GM06990 (cell line): ENCODE measurements around the gene ANO4.

Experiments
- DNase-seq: peaks from one replicate; pipeline ENCODE4 v3.0.0-alpha.2; 2011; ENCODE audit not compliant: insufficient read length; ENCODE audit errors: extremely low read depth
- H3K27me3 ChIP-seq: replicated peaks from 2 replicates; pipeline ENCODE4 v1.6.0; 2011; ENCODE audit warnings: low read length; ENCODE audit not compliant: control insufficient read depth, insufficient read depth
- H3K36me3 ChIP-seq: 2 replicates; pipeline ENCODE4 v1.5.1; 2011; ENCODE audit warnings: low read length; ENCODE audit not compliant: control insufficient read depth, insufficient read depth
- H3K4me3 ChIP-seq: replicated peaks from 2 replicates; pipeline ENCODE4 v1.5.1; 2011; ENCODE audit warnings: low read depth, mild to moderate bottlenecking, control low read depth, low read length
- TF ChIP-seq, protein P1 (sequence below): IDR thresholded peaks from 2 replicates; pipeline ENCODE4 v1.5.1; 2011; ENCODE audit warnings: low read length, control low read depth, mild to moderate bottlenecking, inconsistent platforms; ENCODE audit not compliant: insufficient read depth, poor library complexity, severe bottlenecking

Gene ANO4

DNA sequence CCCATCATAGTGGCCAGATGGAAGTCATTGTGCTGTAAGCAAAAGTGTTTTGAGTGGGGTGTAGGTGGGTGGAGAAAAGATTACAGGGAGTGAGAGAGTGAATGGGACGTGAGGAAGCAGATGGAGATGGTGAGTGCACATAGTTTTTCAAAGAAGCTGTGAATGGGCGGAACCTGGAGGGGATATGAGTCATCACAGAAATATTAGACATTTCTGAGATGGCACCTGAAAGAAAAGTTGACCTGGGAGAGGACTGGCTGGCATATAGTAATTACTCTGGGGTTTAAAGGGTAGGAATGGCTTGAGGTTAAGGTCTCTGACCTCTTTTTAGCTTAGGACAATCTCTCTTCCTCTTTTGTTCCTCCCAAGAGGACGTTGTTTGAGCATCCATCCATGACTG lies 50.5 kb downstream of the ANO4 start:
- Histone ChIP-seq H3K36me3 (no peaks in the 10 kb centered on the region), H3K27me3 (no peaks in the 10 kb centered on the region), H3K4me3 (no peak overlapping the region)
- DNase-seq: no peak
- TF ChIP-seq, protein P1, sequence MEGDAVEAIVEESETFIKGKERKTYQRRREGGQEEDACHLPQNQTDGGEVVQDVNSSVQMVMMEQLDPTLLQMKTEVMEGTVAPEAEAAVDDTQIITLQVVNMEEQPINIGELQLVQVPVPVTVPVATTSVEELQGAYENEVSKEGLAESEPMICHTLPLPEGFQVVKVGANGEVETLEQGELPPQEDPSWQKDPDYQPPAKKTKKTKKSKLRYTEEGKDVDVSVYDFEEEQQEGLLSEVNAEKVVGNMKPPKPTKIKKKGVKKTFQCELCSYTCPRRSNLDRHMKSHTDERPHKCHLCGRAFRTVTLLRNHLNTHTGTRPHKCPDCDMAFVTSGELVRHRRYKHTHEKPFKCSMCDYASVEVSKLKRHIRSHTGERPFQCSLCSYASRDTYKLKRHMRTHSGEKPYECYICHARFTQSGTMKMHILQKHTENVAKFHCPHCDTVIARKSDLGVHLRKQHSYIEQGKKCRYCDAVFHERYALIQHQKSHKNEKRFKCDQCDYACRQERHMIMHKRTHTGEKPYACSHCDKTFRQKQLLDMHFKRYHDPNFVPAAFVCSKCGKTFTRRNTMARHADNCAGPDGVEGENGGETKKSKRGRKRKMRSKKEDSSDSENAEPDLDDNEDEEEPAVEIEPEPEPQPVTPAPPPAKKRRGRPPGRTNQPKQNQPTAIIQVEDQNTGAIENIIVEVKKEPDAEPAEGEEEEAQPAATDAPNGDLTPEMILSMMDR: no peak

DNA sequence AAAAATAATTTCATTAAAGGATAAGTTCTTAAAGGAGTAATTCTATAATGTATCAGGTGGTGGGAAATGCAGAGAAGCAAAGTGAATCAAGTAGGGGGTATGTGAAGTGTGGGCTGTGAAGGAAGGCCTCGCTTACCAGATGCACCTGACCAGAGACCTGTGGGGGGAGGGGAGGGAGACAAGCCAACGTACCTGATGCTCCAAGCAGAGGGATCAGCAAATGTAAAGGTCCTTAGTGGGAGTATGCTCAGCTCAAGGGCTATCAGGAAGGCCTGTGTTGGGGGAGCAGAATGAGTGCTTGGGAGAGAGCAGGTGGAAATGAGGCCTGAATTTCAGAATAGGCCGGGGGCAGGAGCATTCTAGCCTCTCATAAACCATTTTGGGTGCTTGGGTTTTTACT lies 57.1 kb downstream of the ANO4 start:
- Histone ChIP-seq H3K27me3 (0 out of 2 replicates have a peak, but pooled peaks cover 1% of the 10 kb centered on the region), H3K4me3 (no peak overlapping the region), H3K36me3 (no peaks in the 10 kb centered on the region)
- TF ChIP-seq, protein P1: no peak
- no peak for DNase-seq

DNA sequence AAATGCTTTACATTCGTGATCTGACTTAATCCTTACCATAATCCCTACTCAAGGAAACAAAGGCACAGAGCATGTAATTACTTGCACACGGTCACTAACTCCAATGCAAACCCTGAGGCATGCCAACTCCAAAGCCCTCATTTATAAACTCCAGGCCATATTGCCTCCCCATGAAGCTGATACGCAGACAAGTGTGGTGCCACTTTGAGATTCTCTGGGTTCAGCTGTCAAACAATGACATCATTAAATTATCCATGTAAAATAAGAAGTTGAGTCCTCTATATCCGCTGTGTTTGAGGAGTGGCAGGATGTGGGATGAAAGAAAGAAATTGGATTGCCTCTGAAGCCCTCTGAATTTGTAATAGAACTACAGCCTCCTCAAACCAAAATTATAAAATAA lies 62.8 kb downstream of the ANO4 start:
- no peak for DNase-seq
- no peaks in the 10 kb centered on the region for H3K36me3 ChIP-seq
- TF ChIP-seq, protein P1: no peak
- H3K27me3 ChIP-seq: 0 out of 2 replicates have a peak, but pooled peaks cover 1% of the 10 kb centered on the region
- H3K4me3 ChIP-seq: no peak overlapping the region

DNA sequence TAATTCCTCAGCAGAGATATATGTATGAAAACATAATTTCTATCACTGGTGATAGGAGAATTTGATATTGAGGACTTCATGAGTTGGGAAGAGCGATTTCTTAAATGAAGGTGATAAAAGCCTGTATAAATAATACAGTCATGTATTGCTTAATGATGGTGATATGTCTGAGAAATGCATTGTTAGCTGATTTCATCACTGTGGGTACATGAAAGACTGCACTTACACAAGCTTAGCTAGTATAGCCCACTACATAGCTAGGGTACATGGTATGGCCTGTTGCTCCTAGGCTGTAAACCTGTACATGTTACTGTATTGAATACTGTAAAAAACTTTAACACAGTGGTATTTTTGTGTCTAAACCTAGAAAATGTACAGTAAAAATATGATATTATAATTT lies 63.4 kb downstream of the ANO4 start:
- 0 out of 2 replicates have a peak, but pooled peaks cover 1% of the 10 kb centered on the region for H3K27me3 ChIP-seq
- H3K36me3 ChIP-seq: no peaks in the 10 kb centered on the region
- TF ChIP-seq, protein P1: no peak
- no peak for DNase-seq
- no peak overlapping the region for H3K4me3 ChIP-seq

DNA sequence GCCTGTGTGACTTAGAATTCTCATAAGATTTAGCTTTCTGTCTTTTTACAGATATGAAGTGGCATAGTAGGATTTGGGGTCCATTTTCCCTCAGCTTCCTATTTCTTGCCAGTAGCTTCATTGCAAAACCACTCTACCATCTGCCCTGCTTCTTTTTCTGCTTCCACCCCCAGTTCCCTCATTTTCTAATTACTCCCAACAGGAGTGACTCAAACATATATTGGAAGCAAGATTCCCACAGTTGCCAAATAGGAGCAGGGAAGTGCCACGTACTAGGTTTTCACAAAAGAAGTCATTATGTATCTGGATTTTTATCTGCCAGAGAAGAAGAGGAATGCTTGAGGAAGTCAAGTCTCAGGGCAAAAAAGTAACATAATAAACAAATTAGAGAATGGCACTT lies 64.1 kb downstream of the ANO4 start:
- no peaks in the 10 kb centered on the region for H3K36me3 ChIP-seq
- TF ChIP-seq, protein P1: no peak
- no peak overlapping the region for H3K4me3 ChIP-seq
- H3K27me3 ChIP-seq: 0 out of 2 replicates have a peak, but pooled peaks cover 1% of the 10 kb centered on the region
- DNase-seq: no peak

DNA sequence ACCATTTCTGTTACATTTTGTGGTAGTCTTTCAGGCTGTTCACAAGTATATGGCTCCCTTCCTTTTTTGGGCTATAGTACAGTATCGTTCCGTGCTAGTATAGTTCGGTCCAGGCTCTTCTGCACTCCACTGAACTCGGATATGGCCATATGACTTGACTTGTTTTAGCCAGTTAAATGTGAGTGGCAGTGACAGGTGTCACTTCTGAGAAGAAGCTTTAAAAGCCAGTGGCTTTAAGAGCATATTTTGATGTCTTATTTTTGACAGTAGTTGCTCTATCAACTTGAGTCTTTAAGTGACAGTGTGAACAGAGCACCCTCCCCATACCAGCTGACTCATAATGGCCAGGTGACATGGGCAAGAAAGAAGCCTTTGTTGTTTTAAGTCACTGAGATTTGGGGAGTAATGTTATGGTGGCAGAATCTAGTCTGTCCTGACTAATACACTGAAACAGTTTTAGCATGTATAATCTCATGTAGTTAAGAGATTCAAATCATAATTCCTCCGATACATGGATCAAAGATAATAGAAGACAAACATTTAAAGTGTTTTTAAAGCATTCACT lies 64.6 kb downstream of the ANO4 start:
- H3K27me3 ChIP-seq: peaks cover 1% of the 10 kb centered on the region; the same call in 1 of the 2 replicates
- TF ChIP-seq, protein P1: no peak
- no peak for DNase-seq
- H3K36me3 ChIP-seq: no peaks in the 10 kb centered on the region
- no peak overlapping the region for H3K4me3 ChIP-seq
